HEK293T (cell line): ENCODE results near the gene ZNF587.

Source experiments
- BHLHE40 ChIP-seq: fragments of 450-650 bp; IDR thresholded peaks from 2 replicates; pipeline ENCODE4 v1.6.1; 2016; ENCODE audit warnings: mild to moderate bottlenecking, moderate library complexity, borderline replicate concordance
- ELF4 ChIP-seq: fragments of 450-650 bp; IDR thresholded peaks from 2 replicates; pipeline ENCODE4 v1.6.1; 2017; ENCODE audit warnings: antibody characterized with exemption
- FOXA1 ChIP-seq: fragments of 450-650 bp; IDR thresholded peaks from 2 replicates; pipeline ENCODE4 v1.6.1; 2016; ENCODE audit warnings: mild to moderate bottlenecking
- FOXK2 ChIP-seq: fragments of 450-650 bp; IDR thresholded peaks from 2 replicates; pipeline ENCODE4 v1.6.1; 2016; ENCODE audit warnings: mild to moderate bottlenecking
- FOXM1 ChIP-seq: fragments of 450-650 bp; IDR thresholded peaks from 2 replicates; pipeline ENCODE4 v1.6.1; 2017; ENCODE audit warnings: mild to moderate bottlenecking, borderline replicate concordance
- HDGF ChIP-seq: fragments of 450-650 bp; IDR thresholded peaks from 2 replicates; pipeline ENCODE4 v1.6.1; 2017; ENCODE audit warnings: antibody characterized with exemption, borderline replicate concordance
- L3MBTL2 ChIP-seq: fragments of 450-650 bp; conservative IDR thresholded peaks from 2 replicates; pipeline ENCODE4 v1.6.1; 2016; ENCODE audit warnings: mild to moderate bottlenecking
- NFRKB ChIP-seq: fragments of 450-650 bp; IDR thresholded peaks from 2 replicates; pipeline ENCODE4 v1.6.1; 2016; ENCODE audit warnings: mild to moderate bottlenecking, moderate library complexity
- PKNOX1 ChIP-seq: fragments of 450-650 bp; IDR thresholded peaks from 2 replicates; pipeline ENCODE4 v1.6.1; 2016
- SP1 ChIP-seq: fragments of 450-650 bp; IDR thresholded peaks from 2 replicates; pipeline ENCODE4 v1.6.1; 2017
- TARDBP ChIP-seq: fragments of 450-650 bp; IDR thresholded peaks from 2 replicates; pipeline ENCODE4 v1.6.1; 2016
- ZNF384 ChIP-seq: fragments of 450-650 bp; IDR thresholded peaks from 2 replicates; pipeline ENCODE4 v1.6.1; 2016

- TF ChIP-seq SP1, result no peak
- TF ChIP-seq PKNOX1, result peak; percentile 98
- TF ChIP-seq BHLHE40, result no peak
- no peak for TF ChIP-seq FOXA1
- no peak for TF ChIP-seq TARDBP
- peak; percentile 83 for TF ChIP-seq ELF4
- TF ChIP-seq NFRKB, result no peak
- TF ChIP-seq FOXM1, result no peak
- no peak for TF ChIP-seq HDGF
- TF ChIP-seq ZNF384, result no peak
- TF ChIP-seq FOXK2, result no peak
- TF ChIP-seq L3MBTL2, result no peak
These were observed 35.0 kb upstream of the ZNF587 start, which contains the start of gene ZNF552 for GRCh38 chr19:57814505-57815246.
